ENCODE data around the gene HIGD2A. TPM values are rescaled to one million over a fixed set of nuclear protein-coding genes. Genes with fewer than 3 reads are reported as not detected.

HIGD2A gene
- total RNA-seq, 1 donor from 2014 or later = 104 TPM

GRCh38 chr5:176350416-176350815 lies 38.1 kb upstream of the HIGD2A start:
- intact Hi-C loops (cut with DNase I) = no loop called here
- ATAC-seq (peak; percentile 81), DNase-seq (peak; percentile 66)
- Histone ChIP-seq H3K27me3 (no peaks in the 10 kb centered on the region), H3K4me1 (no peaks in the 10 kb centered on the region), H3K9me3 (no peaks in the 10 kb centered on the region), H3K36me3 (peaks cover 96% of the 10 kb centered on the region), H3K27ac (no peak overlapping the region), H3K4me3 (no peak overlapping the region)
- no peak for TF ChIP-seq CTCF (IDR thresholded peaks at IDR 0.05)

- TF ChIP-seq CTCF (IDR thresholded peaks at IDR 0.05) = no peak
- ATAC-seq = no peak
- no peaks in the 10 kb centered on the region for H3K27me3 ChIP-seq
- H3K36me3 ChIP-seq = peaks cover 88% of the 10 kb centered on the region
- H3K4me1 ChIP-seq = no peaks in the 10 kb centered on the region
- DNase-seq = no peak
- no peaks in the 10 kb centered on the region for H3K9me3 ChIP-seq
- no peak overlapping the region for H3K4me3 ChIP-seq
- H3K27ac ChIP-seq = no peak overlapping the region
- intact Hi-C loops (cut with DNase I) = no loop called here
Observed at GRCh38 chr5:176352116-176352878, 36.3 kb upstream of the HIGD2A start.

GRCh38 chr5:176353533-176353932 lies 35.0 kb upstream of the HIGD2A start:
- no peaks in the 10 kb centered on the region for H3K27me3 ChIP-seq
- H3K27ac ChIP-seq = no peak overlapping the region
- no peak for TF ChIP-seq CTCF (IDR thresholded peaks at IDR 0.05)
- no peak for DNase-seq
- ATAC-seq = no peak
- no peaks in the 10 kb centered on the region for H3K4me1 ChIP-seq
- peaks cover 86% of the 10 kb centered on the region for H3K36me3 ChIP-seq
- no peak overlapping the region for H3K4me3 ChIP-seq
- H3K9me3 ChIP-seq = no peaks in the 10 kb centered on the region
- intact Hi-C loops (cut with DNase I) = no loop called here

GRCh38 chr5:176355400-176356178 lies 33.0 kb upstream of the HIGD2A start:
- ATAC-seq (no peak), DNase-seq (no peak)
- Histone ChIP-seq H3K27me3 (no peaks in the 10 kb centered on the region), H3K36me3 (peaks cover 67% of the 10 kb centered on the region), H3K27ac (no peak overlapping the region), H3K4me3 (no peak overlapping the region), H3K9me3 (no peaks in the 10 kb centered on the region), H3K4me1 (peaks cover 8% of the 10 kb centered on the region)
- intact Hi-C loops (cut with DNase I) = no loop called here
- TF ChIP-seq CTCF (IDR thresholded peaks at IDR 0.05) = no peak

- ATAC-seq (no peak), DNase-seq (no peak)
- TF ChIP-seq CTCF (IDR thresholded peaks at IDR 0.05) = no peak
- Histone ChIP-seq H3K4me3 (no peak overlapping the region), H3K36me3 (peaks cover 64% of the 10 kb centered on the region), H3K9me3 (no peaks in the 10 kb centered on the region), H3K27me3 (no peaks in the 10 kb centered on the region), H3K4me1 (peaks cover 10% of the 10 kb centered on the region), H3K27ac (no peak overlapping the region)
- intact Hi-C loops (cut with DNase I) = no loop called here
Observed at GRCh38 chr5:176356179-176356566, 32.4 kb upstream of the HIGD2A start.

Data from upper lobe of right lung (tissue), 1 donor.